Heart left ventricle (tissue), 16 donors: ENCODE results near the gene TULP4. TPM values are rescaled to one million over a fixed set of nuclear protein-coding genes. Genes with fewer than 3 reads are reported as not detected.

Source experiments
- ATAC-seq, 4 donors: fragments of 200-7000 bp; cut with Tn5 transposase; one replicate each; pipeline ENCODE4 v1.9.1; 2020 to 2022; ENCODE audit warnings: moderate library complexity in 4 of 4, mild to moderate bottlenecking in 3 of 4, moderate number of reproducible peaks in 1 of 4
- DNase-seq, 5 donors: peaks; one replicate each; pipeline ENCODE4 v3.0.0-alpha.2; 2020
- H3K27ac ChIP-seq, 12 donors: fragments of 200-600 bp; sonication (generic) in 4 of 12; one replicate each; pipeline versions ENCODE4 v1.5.0 to v1.8.0; 2016 to 2022; ENCODE audit warnings: mild to moderate bottlenecking in 2 of 12
- H3K27me3 ChIP-seq, 9 donors: fragments of 200-600 bp; sonication (generic) in 2 of 9; one replicate each; pipeline versions ENCODE4 v1.5.1 to v1.8.0; 2016 to 2022; ENCODE audit warnings: mild to moderate bottlenecking in 3 of 9
- H3K36me3 ChIP-seq, 9 donors: fragments of 200-600 bp; sonication (generic) in 2 of 9; one replicate each; pipeline versions ENCODE4 v1.5.0 to v1.8.0; 2018 to 2022; ENCODE audit warnings: mild to moderate bottlenecking in 2 of 9
- H3K4me1 ChIP-seq, 12 donors: fragments of 200-600 bp; sonication (generic) in 4 of 12; one replicate each; pipeline versions ENCODE4 v1.5.0 to v1.8.0; 2016 to 2022; ENCODE audit warnings: mild to moderate bottlenecking in 3 of 12
- H3K4me3 ChIP-seq, 12 donors: fragments of 200-600 bp; sonication (generic) in 4 of 12; one replicate each; pipeline versions ENCODE4 v1.5.0 to v1.8.0; 2017 to 2022; ENCODE audit warnings: mild to moderate bottlenecking in 9 of 12, moderate library complexity in 4 of 12
- H3K9me3 ChIP-seq, 12 donors: fragments of 200-600 bp; sonication (generic) in 4 of 12; one replicate each; pipeline versions ENCODE4 v1.5.0 to v1.8.0; 2016 to 2022; ENCODE audit warnings: mild to moderate bottlenecking in 1 of 12
- CTCF ChIP-seq, 12 donors: fragments of 200-600 bp; sonication (generic) in 4 of 12; IDR thresholded peaks; one replicate each; pipeline versions ENCODE4 v1.5.0 to v1.8.0; 2018 to 2022; ENCODE audit warnings: antibody characterized with exemption in 12 of 12, mild to moderate bottlenecking in 5 of 12
- POLR2A ChIP-seq, 2 donors: fragments of 450-650 bp; IDR thresholded peaks; one replicate each; pipeline ENCODE4 v1.6.1; 2017; ENCODE audit warnings: antibody characterized with exemption in 2 of 2, mild to moderate bottlenecking in 2 of 2, moderate library complexity in 2 of 2
- WGBS, 4 donors: extraction: QIAGEN DNeasy Blood & Tissue Kit in 2 of 4; methylation state at CpG; one replicate each; pipeline versions ENCODE4 v1.1.5 to v1.1.7; 2013 to 2018; 5-methylcytosine and 5-hydroxymethylcytosine counted together
- intact Hi-C, 10 donors: fragments of 100-400 bp; cut with DNase I; formaldehyde crosslinking; loops; one replicate each; pipeline versions ENCODE4 v1.11.1 to v1.14.2; 2022
- polyA plus RNA-seq, 2 donors: library from polyadenylated mRNA; stranded (reverse); fragments of 200-250 nt; gene quantifications; one replicate each; pipeline ENCODE4 v1.2.3, GENCODE V29; 2013
- total RNA-seq, 9 donors: library from RNA; depleted of rRNA in 2 of 9; stranded (reverse); fragments of >200 nt in 2 of 9; fragmentation: NEBNext Ultra II Directional in 3 of 9; extraction: Animal tissue kit (Norgen Biotek cat#: 25700) in 3 of 9; gene quantifications; one replicate each; pipeline versions ENCODE4 v1.1.0 to v1.2.4, GENCODE V29; 2016 to 2023
- donor health status: ischemic (EF 13 %, LVEDD 7.1; RV severe dilation, severe dysfunction).
- donor health status: healthy with polysubstance abuse.
- donor health status: DM: no; HTN: yes; CAD: no.
- donor health status: DM: no; HTN: no; CAD: no.
- donor health status: ischemic (EF 25% LVEDD 6.9; RV normal size, moderate dysfunction).
- donor health status: ischemic (EF 25% LVEDD 5.7; RV mildly dilated, moderate dysfunction).
- donor health status: healthy.
- donor health status: DM: yes; HTN: yes; CAD: no.
- donor health status: ischemic (EF 35%, LVEDD 5.7; RV mildly dilated, moderate dysfunction).
- donor health status: nonischemic (EF 11% LVEDD 7.7; RV severe dilation, severe dysfunction).
- donor health status: DM: yes; HTN: yes; CAD: no.
- donor health status: PGD.
- donor health status: ischemic (EF 29% LVEDD 5.4; RV normal size, mild dysfunction).
- donor health status: nonischemic (EF 23%, LVEDD 6.1; RV moderate dilation, normal function).

TULP4 gene
- total and polyA plus RNA-seq, 11 donors: 9.6 to 134 (median 93.0) TPM

GRCh38 chr6:158531970-158532369, 219.7 kb downstream of the TULP4 start:
- H3K27me3 ChIP-seq: peaks cover 0 to 19% (median 0%) of the 10 kb centered on the region in 9 donors
- H3K4me3 ChIP-seq: no peak overlapping the region
- TF ChIP-seq POLR2A (IDR thresholded peaks at IDR 0.05) (no peak), CTCF (IDR thresholded peaks at IDR 0.05) (no peak)
- no peaks in the 10 kb centered on the region for H3K36me3 ChIP-seq
- DNase-seq (no peak), ATAC-seq (no peak)
- intact Hi-C loops: no loop called here
- H3K9me3 ChIP-seq: peaks cover 0 to 14% (median 0%) of the 10 kb centered on the region in 12 donors
- H3K27ac ChIP-seq: no peak overlapping the region
- H3K4me1 ChIP-seq: peaks cover 0 to 12% (median 5%) of the 10 kb centered on the region in 12 donors
- 78 to 95% (median 92%) methylated on average over 2 of the region's 2 CpGs for WGBS, 4 donors

DNA sequence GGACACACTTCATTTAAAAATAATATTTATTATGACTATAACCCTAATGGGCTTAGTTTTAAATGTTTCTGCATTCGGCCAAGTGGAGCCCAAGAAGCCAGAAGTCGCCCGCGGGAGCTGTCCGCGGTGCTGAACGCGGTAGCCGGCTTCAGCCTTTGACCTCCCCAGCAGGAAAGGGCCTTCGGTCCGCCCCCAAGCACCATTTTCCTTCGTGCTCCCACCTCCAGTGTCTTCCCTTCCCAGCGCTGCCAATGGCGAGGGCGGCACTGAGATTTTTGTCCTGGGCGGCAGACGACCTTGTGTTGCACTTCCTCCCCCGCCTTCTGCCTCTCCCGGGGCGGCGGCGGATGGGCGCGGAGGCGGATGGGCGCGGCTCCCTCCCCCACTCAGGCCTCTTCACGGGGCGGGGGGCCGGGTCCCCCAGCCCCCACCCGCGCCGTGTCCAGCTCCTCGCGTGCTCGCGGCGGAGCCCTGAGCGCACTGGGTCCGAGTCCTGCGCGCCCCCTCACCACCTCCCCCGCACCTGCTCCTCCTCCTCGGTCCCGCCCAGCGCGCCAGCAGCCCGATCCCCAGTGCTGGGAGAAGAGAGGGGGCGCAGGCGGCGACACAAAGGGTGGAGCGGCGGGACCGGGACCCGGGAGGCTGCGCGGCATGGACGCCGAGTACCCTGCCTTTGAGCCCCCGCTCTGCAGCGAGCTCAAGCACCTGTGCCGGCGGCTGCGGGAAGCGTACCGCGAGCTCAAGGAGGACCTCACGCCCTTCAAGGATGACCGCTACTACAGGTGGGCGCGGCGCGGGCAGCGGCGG, 224.0 kb downstream of the TULP4 start:
- peak overlapping the region in 1 of 12 donors; percentile 51 for H3K27ac ChIP-seq
- H3K9me3 ChIP-seq: no peaks in the 10 kb centered on the region
- WGBS, 4 donors: 1 to 2% (median 1%) methylated on average over 32 to 75 of the region's 75 CpGs
- peaks cover 0 to 35% (median 0%) of the 10 kb centered on the region in 9 donors for H3K27me3 ChIP-seq
- no peaks in the 10 kb centered on the region for H3K36me3 ChIP-seq
- no peak for TF ChIP-seq POLR2A (IDR thresholded peaks at IDR 0.05)
- TF ChIP-seq CTCF (IDR thresholded peaks at IDR 0.05): no peak
- DNase-seq: peak; percentile 64 to 81 (median 73)
- ATAC-seq: peak; percentile 57 to 81 (median 78)
- peak overlapping the region; percentile 49 to 69 (median 61) for H3K4me3 ChIP-seq
- H3K4me1 ChIP-seq: peaks cover 0 to 18% (median 6%) of the 10 kb centered on the region in 12 donors
- intact Hi-C loops: no loop called here

DNA sequence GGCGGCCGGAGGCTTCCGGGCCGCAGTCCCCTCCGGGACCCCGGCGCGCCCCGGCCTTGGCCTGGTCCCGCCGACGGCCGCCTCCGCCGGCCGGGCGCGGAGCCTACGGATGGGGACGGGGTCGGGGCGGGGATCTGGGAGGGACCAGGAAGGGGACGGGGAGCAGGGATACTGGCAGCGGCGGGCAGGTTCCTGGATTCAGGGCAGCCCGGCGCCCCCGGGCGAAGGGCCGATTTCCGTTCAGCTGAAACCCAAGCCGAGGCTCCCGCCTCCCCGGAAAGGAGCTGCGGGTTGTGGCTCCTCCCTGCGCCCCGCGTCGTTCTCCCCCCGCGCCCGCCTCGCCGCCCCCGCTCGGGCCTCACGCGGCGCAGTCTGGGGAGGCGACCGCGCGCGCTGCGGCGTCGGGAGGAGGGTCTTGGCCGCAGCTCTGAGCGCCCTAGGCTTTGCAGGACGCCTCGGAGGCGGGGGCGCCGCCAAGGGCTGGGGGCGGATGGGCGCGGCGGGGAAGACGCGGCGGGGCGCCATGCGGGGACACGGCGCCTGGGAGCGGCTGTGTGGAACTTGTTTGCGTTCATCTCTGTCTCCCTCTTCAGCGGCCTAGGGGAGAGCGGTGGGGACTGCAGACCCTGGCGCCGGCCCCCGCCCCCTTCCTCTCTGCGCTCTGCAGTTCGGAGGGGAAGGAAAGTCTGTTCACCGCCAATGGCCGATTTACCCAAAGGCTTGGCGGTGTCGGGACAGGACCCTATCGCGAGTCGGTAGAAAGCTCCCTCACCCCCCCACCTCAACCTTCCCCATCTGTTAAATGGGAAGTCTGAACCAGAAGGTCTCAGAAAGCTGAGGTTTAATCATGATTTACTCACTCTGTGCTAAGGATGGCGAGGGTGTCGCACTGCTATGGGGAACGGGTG, 224.9 kb downstream of the TULP4 start:
- peaks cover 0 to 35% (median 0%) of the 10 kb centered on the region in 9 donors for H3K27me3 ChIP-seq
- H3K4me1 ChIP-seq: peaks cover 0 to 18% (median 6%) of the 10 kb centered on the region in 12 donors
- TF ChIP-seq CTCF (IDR thresholded peaks at IDR 0.05) (no peak), POLR2A (IDR thresholded peaks at IDR 0.05) (no peak)
- 3 to 11% (median 5%) methylated on average over 25 to 94 of the region's 94 CpGs for WGBS, 4 donors
- intact Hi-C loops: no loop called here
- H3K36me3 ChIP-seq: no peaks in the 10 kb centered on the region
- ATAC-seq (peak in 3 of 4 donors; percentile 29 to 68 (median 55)), DNase-seq (peak; percentile 34 to 63 (median 34))
- H3K9me3 ChIP-seq: no peaks in the 10 kb centered on the region
- peak overlapping the region in 1 of 12 donors; percentile 51 for H3K27ac ChIP-seq
- peak overlapping the region; percentile 49 to 69 (median 61) for H3K4me3 ChIP-seq

DNA sequence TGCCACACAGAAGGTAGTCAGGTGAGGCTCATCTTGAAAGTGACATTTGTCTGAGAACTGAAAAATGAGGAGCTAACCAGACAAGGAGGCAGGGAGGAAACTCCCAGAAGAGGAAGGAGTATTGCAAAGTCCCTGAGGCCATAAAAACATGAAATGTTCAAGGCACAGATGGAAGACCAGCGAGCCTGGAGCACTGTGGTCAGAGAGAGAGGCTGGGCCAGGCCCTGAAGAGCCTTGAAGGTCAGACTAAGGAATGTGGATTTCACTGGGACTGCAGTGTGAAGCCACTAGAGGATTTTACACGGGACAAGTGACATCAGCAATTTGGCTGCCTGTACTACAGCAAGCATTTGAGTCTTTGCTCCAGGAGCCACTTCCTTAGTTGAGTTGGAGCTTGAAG, 226.5 kb downstream of the TULP4 start:
- Histone ChIP-seq H3K36me3 (no peaks in the 10 kb centered on the region), H3K27ac (no peak overlapping the region), H3K27me3 (peaks cover 0 to 35% (median 0%) of the 10 kb centered on the region in 9 donors), H3K4me3 (no peak overlapping the region), H3K4me1 (peaks cover 0 to 18% (median 6%) of the 10 kb centered on the region in 12 donors), H3K9me3 (no peaks in the 10 kb centered on the region)
- 36 to 50% (median 43%) methylated on average over 2 of the region's 2 CpGs for WGBS, 4 donors
- intact Hi-C loops: no loop called here
- TF ChIP-seq POLR2A (IDR thresholded peaks at IDR 0.05): no peak
- no peak for TF ChIP-seq CTCF (IDR thresholded peaks at IDR 0.05)
- ATAC-seq: no peak
- DNase-seq: no peak
